HuH-7.5 (cell line): ENCODE data around the gene FBXW4.

Experiments used
- DNase-seq: peaks from one replicate; pipeline ENCODE4 v3.0.0; 2011; ENCODE audit warnings: low spot score

The FBXW4 gene, protein sequence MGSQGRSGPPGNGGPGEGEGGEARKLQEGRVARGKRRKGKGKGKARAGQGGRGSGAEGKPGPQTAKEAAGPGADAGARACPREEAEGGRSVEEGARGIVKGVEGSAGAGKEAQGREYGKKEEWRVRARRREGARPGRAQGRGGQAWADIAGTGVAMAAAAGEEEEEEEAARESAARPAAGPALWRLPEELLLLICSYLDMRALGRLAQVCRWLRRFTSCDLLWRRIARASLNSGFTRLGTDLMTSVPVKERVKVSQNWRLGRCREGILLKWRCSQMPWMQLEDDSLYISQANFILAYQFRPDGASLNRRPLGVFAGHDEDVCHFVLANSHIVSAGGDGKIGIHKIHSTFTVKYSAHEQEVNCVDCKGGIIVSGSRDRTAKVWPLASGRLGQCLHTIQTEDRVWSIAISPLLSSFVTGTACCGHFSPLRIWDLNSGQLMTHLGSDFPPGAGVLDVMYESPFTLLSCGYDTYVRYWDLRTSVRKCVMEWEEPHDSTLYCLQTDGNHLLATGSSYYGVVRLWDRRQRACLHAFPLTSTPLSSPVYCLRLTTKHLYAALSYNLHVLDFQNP

DNA sequence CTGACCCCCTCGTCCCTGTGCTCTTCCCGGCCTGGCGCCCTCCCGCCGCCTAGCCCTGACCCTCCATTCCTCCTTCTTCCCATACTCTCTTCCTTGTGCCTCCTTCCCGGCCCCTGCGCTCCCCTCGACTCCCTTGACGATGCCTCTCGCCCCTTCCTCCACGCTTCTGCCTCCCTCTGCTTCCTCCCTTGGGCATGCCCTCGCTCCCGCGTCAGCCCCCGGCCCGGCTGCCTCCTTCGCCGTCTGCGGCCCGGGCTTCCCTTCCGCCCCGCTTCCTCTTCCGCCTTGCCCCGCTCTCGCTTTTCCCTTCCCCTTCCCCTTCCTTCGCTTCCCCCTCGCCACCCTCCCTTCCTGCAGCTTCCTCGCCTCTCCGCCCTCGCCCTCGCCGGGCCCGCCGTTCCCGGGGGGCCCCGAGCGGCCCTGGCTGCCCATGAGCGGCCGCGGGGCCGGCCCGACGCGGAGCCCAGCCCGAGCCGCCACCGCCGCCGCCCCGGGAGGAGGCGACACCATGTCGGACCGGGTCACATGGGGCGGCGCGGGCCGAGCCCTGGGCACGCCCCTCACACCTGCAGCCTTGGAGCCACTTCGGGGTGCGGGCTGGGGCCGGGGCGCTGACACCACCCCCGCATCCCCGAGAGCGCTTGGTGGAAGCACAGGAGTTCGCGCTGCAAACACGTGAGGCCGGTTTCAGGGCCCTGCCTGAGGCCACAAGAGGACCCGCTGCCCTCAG is at the start of gene FBXW4:
TSS of gene FBXW4 (minus strand) at position 497 of the 730 bp plus-strand sequence. CDS start at position 432, 65 bp downstream.
- DNase-seq = peak; percentile 54

- no peak for DNase-seq
Measured at GRCh38 chr10:101744267-101744666, 49.3 kb upstream of the FBXW4 start.

DNA sequence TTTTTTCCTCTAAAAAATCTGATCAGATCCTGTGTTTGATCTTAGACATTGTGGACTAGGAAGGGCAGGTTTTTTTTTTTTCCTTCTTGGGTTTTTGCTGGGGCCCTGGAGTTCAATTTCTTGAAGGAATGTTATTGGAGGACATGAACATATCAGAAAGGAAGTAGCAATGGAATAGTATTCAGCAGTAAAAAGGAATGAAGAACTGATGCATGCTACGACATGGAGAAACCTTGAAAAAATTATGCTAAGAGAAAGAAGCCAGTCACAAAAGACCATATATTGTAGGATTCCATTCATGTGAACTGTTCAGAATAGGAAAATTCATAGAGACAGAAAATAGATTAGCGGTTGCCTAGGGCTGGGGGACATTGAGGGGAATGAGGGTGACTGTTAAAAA is 47.0 kb upstream of the FBXW4 start:
- DNase-seq = no peak

DNA sequence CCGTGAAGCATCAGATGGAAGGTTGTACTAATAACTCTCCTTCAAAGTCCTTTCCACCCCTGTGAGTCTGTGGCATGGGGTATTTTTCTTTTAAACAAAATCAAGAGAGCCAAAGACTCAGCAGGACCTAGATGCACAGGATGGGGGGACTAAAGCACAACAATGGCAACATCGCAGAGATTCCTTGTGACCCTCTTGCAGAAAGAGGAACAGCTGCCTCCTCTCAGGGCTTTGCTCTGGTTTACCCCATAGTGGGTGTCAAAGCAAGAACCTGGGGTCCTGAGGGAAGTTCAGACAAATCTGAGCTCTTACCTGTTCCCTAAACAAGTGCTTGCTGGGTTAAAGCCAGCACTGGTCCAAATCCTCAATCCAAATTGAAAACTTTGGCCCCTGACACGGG is 41.7 kb upstream of the FBXW4 start:
- DNase-seq = no peak

GRCh38 chr10:101732096-101732495 is 37.1 kb upstream of the FBXW4 start:
- DNase-seq = no peak

- DNase-seq = no peak
Measured at GRCh38 chr10:101726115-101726387, 31.1 kb upstream of the FBXW4 start.

DNA sequence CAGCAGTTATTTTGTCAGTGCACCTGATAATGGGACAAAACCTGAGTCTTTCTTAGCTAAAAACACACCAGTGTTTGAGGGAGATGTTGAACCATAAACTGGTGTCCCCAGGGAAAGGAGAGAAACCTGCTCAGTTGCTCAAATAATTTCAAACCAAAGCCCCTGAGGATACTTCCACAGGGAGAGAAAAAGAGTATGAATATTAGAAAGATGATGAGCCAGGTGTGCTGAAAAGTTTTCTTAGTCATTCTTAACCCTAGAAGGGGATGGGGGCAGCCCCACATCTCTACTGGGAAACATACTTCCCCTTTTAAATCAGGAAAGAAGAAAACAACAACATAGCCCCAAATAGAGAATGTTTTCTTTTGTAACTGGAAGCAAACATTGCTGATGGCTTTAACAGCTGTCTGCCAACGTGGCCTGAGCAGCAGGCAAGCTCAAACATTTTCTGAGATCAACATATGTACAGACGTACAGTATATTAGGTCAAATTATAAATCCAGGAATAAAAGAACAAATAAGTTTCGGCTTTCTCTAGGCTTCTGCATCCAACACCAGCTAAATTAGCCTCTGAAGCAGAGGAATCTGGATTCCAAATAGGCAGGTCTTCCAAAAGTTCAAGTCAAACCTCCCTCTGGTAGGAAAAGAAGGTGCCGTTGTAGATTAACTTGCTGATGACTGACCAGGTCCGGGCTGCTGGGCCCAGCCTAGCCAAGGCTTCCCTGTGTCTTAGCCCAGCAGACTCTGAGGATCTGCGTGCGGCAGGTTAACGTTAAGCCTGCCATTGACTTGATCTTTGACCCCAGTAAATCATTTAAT is 30.5 kb upstream of the FBXW4 start:
- no peak for DNase-seq

DNA sequence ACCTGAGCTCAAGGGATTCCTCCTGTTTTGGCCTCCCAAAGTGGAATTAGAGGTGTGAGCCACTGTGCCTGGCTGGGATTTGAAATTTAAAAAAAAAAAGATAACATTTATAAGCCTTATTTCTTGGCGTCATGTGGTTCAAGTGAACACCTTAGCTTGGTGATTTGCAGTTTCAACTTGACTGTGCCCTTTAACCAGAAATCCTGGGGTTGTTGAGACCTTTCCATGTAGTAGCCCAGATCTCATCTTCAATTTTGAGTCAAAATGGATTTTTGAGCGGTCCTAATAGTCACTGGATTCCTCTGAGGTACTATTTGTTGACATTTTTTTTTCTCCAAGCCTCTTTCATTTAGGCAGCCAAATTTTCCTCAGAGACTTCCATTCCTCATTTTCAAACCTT is 29.5 kb upstream of the FBXW4 start:
- no peak for DNase-seq

DNA sequence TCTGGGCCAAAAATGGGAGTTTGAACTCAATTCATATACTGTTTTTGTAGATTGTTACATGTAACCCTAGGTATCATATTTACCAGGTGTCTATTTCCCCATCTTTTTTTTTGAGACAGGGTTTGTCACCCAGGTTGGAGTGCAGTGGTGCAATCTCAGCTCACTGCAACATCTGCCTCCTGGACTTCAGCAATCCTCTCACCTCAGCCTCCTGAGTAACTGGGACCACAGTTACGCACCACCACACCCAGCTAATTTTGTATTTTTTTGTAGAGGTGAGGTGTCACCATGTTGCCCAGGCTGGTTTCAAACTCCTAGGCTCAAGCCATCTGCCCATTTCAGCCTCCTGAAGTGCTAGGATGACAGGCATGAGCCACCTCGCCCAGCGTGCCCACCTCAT is 28.2 kb upstream of the FBXW4 start:
- no peak for DNase-seq

- no peak for DNase-seq
Measured at GRCh38 chr10:101721806-101722205, 26.8 kb upstream of the FBXW4 start.

DNA sequence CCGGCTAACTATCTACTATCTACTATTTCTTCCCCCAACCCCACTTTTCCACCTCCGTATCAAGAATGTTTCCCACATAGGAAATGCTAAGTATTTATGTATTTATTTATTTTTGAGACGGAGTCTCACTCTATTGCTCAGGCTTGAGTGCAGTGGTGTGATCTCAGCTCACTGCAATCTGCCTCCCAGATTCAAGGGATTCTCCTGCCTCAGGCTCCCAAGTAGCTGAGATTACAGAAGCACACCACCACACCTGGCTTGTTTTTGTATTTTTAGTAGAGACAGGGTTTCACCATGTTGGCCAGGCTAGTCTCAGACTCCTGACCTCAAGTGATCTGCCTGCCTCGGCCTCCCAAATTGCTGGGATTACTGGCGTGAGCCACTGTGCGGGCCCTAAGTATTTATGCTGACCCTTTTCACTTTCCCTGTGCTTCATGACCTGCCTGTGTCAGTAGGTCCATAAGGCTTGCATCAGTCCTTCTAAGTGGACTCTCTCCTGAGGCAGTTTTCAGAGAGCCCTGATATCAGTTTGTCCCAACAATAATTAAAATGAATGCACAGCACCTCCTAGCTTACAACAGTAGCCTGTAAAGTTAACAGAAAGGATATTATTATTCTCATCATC is 25.7 kb upstream of the FBXW4 start:
- DNase-seq = no peak

DNA sequence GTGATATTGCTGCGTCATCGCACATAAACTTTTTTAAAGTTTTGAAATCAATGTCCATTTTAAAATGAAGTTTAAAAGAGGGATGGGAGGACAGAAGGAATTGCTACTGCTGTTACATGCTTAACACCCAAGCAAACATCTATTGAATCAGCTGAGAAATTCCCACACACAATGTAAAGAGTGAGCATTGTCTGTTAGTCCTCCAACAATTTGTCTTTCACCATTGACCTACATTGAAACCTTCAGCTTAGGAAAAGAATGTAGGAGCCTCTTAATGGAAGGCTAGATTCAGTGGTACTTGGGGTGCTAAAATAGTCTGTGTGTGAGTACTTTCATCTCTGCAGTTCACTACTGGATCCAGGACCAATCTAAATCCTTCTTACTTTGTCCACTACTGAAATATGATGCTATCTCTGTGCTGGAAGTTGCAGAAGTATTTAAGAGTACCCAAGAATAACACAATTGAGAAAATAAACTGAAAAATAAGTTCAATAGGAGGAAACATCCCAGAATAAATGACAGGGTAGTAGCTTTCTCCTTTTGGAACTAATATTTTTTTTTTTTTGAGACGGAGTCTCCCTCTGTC is 23.8 kb upstream of the FBXW4 start:
- no peak for DNase-seq

DNA sequence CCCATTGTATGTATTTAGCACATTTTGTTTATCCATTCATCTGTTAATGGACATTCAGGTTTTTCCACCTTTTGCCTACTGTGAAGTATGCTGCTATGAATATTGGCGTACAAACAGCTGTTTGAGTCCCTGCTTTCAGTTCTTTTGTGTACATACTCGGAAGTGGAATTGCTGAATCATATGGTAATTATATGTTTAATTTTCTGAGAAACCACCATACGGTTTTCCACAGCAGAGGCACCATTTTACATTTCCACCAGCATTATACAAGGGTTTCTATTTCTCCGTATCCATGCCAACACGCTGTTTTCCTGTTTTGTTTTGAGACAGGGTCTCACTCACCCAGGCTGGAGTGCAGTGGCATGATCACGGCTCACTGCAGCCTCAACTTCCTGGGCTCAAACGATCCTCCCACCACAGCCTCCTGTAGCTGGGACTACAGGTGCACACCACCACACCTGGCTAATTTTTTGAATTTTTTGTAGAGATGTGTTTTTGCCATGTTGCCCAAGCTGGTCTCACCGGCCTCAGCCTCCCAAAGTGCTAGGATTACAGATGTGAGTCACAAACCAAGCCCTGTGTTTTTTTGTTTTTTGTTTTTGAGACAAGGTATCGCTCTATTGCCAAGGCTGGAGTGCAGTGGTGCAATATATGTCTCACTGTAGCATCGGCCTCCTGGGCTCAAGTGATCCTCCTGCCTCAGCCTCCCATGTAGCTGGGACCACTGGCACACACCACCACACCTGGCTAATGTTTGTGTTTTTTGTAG is 22.1 kb upstream of the FBXW4 start:
- DNase-seq = no peak

DNA sequence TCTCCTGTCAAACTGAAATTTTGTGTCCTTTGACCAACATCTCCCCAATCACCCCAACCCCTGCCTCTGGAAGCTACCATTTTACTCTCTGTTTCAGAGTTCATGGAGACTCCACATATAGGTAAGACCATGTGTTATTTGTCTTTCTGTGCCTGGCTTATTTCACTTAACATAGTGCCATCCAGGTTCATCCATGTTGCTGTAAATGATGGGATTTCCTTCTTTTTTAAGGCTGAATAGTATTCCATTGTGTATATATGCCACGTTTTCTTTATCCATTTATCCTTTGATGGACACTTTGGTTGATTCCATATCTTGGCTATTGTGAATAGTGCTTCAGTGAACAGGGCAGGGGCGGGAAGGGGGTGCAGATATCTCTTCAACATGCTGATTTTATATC is 18.0 kb upstream of the FBXW4 start:
- no peak for DNase-seq

DNA sequence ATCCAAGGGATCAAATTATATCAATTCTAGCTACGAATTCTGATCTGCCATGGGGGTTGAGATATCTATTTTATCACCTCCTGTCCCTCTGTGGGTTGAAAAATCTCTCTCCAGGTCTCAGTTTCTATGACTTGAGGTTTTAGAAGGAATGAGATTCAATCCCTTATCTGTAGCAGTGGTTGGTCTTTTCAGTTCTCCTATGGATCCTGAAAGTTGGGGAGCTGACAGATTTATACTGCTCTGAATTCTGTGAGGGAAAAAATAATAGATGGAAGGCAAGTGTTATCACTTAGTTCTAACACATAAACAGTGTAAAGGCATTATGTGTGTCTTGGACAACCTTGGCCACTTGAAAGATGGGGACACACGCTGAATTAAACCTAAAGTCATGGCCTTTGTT is 15.8 kb upstream of the FBXW4 start:
- no peak for DNase-seq

DNA sequence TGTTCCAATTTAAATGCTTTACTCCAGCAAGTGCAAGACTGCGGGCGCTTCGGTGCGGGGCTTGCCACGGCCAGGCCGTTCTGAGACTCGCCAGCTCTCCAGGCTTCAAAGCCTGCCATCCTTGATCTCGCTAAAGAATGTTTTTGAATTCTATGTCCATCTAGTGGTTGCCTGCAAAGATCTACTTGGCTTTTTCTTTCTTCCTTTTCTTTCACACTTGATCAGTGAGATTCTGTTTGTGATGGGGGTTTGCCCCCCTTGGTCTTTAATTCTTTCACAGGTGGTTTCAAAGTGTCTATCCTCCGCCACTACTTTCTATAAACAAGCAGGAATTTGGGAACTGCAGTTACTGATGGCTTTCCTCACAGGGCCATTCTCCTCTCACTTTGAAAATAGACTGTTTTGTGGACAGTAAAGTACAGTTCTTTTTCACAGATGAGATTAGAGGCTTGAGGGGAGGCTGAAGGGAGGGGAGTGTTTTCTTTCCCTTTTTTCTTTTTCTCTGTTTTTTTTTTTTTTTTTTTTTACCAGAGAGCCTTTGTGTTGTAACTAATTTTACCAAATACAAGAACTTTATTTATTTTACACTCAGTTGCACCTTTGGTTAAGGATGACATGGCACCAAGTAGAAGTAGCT is 15.2 kb upstream of the FBXW4 start:
- DNase-seq = no peak

- no peak for DNase-seq
Measured at GRCh38 chr10:101709359-101710058, 14.5 kb upstream of the FBXW4 start.

DNA sequence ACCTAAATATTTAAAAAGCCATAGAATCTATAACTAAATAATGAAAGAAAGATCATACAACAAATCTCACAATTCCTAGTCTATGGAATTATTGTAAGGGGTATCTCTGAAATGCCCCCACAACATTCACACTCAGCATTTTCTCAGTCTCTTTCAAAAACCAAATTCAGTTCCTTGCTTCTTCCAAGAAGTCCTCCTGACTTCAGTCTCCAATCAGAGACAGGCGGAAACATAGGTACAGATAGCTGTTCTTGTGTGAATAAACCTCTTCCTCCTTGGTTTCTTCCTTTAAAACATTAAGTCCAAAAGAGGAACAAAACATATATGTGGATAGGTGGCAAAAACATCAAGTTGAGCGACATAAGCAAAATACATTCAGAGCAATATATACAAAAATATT is 13.9 kb upstream of the FBXW4 start:
- DNase-seq = no peak

DNA sequence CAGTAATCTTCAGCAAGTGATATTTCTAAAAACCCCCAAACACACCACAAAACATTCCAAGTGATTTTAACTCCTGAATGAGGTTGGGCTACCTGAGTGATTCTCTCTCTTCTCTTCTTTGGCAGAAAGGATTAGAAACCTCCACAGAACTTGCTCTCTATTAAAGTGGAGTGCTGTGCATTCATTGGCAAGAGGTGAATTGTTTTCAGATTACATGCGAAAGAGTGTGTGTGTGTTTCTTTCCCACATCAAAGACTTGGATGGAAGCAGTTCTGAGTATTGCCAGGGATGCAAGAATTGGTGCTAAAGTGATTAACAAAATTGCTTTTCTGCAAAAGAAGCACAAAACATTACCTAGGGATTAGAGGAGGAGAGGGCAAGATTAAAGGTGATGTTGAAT is 13.1 kb upstream of the FBXW4 start:
- no peak for DNase-seq

DNA sequence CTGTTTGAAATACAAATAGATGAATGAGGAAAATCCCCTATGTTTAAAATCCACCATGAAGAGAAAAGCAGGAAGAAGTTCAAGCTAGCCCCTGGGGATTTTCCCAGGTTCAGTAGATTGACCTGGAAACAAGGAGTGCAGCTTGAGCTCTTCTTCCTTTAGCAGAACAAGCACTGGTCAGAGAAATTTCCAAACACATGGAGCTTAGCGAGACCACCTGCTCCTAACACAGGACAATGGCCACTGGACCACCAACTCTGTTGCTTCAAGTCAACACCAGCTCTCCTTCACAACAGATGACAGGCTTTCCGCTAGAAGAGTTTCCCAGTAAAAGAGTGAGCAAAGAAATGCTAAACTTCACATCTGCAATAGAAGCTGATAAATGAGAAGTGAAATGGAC is 9.4 kb upstream of the FBXW4 start:
- DNase-seq = no peak
